ENCODE measurements around the gene ALB.

Gene ALB

DNA sequence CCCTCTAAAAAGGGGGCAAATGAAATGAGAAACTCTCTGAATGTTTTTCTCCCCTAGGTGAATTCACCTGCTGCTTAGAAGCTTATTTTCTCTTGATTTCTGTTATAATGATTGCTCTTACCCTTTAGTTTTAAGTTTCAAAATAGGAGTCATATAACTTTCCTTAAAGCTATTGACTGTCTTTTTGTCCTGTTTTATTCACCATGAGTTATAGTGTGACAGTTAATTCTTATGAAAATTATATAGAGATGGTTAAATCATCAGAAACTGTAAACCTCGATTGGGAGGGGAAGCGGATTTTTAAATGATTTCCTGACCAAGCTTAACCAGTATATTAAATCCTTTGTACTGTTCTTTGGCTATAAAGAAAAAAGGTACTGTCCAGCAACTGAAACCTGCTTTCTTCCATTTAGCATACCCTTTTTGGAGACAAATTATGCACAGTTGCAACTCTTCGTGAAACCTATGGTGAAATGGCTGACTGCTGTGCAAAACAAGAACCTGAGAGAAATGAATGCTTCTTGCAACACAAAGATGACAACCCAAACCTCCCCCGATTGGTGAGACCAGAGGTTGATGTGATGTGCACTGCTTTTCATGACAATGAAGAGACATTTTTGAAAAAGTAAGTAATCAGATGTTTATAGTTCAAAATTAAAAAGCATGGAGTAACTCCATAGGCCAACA, 4.2 kb downstream of the ALB start:
- H3K4me1 ChIP-seq (ENCODE audit: control insufficient read depth, insufficient read depth, low read length), result no peaks in the 10 kb centered on the region
- H3K9me3 ChIP-seq (ENCODE audit: control insufficient read depth in 2 of 2, low read length in 2 of 2), result no peaks in the 10 kb centered on the region
- no peaks in the 10 kb centered on the region for H3K27me3 ChIP-seq (ENCODE audit: control insufficient read depth in 1 of 2, insufficient read depth in 2 of 2, low read length in 2 of 2)
- H3K4me3 ChIP-seq (ENCODE audit: low read length in 2 of 2), result no peak overlapping the region
- H3K27ac ChIP-seq (ENCODE audit: low read length), result no peak overlapping the region
- H3K9ac ChIP-seq (ENCODE audit: low read length in 2 of 2), result no peak overlapping the region
- H3K36me3 ChIP-seq (ENCODE audit: control insufficient read depth in 2 of 2, insufficient read depth in 2 of 2, low read length in 2 of 2), result no peaks in the 10 kb centered on the region

GRCh38 chr4:73409012-73409862, 5.2 kb downstream of the ALB start:
- H3K27me3 ChIP-seq (ENCODE audit: control insufficient read depth in 1 of 2, insufficient read depth in 2 of 2, low read length in 2 of 2), result no peaks in the 10 kb centered on the region
- H3K9me3 ChIP-seq (ENCODE audit: control insufficient read depth in 2 of 2, low read length in 2 of 2), result no peaks in the 10 kb centered on the region
- no peak overlapping the region for H3K27ac ChIP-seq (ENCODE audit: low read length)
- H3K4me1 ChIP-seq (ENCODE audit: control insufficient read depth, insufficient read depth, low read length), result no peaks in the 10 kb centered on the region
- no peaks in the 10 kb centered on the region for H3K36me3 ChIP-seq (ENCODE audit: control insufficient read depth in 2 of 2, insufficient read depth in 2 of 2, low read length in 2 of 2)
- no peak overlapping the region for H3K4me3 ChIP-seq (ENCODE audit: low read length in 2 of 2)
- H3K9ac ChIP-seq (ENCODE audit: low read length in 2 of 2), result no peak overlapping the region

DNA sequence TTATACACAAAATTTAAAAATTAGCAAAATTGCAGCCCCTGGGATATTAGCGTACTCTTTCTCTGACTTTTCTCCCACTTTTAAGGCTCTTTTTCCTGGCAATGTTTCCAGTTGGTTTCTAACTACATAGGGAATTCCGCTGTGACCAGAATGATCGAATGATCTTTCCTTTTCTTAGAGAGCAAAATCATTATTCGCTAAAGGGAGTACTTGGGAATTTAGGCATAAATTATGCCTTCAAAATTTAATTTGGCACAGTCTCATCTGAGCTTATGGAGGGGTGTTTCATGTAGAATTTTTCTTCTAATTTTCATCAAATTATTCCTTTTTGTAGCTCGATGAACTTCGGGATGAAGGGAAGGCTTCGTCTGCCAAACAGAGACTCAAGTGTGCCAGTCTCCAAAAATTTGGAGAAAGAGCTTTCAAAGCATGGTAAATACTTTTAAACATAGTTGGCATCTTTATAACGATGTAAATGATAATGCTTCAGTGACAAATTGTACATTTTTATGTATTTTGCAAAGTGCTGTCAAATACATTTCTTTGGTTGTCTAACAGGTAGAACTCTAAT, 6.0 kb downstream of the ALB start:
- H3K27me3 ChIP-seq (ENCODE audit: control insufficient read depth in 1 of 2, insufficient read depth in 2 of 2, low read length in 2 of 2), result no peaks in the 10 kb centered on the region
- no peaks in the 10 kb centered on the region for H3K9me3 ChIP-seq (ENCODE audit: control insufficient read depth in 2 of 2, low read length in 2 of 2)
- no peak overlapping the region for H3K4me3 ChIP-seq (ENCODE audit: low read length in 2 of 2)
- H3K36me3 ChIP-seq (ENCODE audit: control insufficient read depth in 2 of 2, insufficient read depth in 2 of 2, low read length in 2 of 2), result no peaks in the 10 kb centered on the region
- H3K4me1 ChIP-seq (ENCODE audit: control insufficient read depth, insufficient read depth, low read length), result no peaks in the 10 kb centered on the region
- H3K9ac ChIP-seq (ENCODE audit: low read length in 2 of 2), result no peak overlapping the region
- H3K27ac ChIP-seq (ENCODE audit: low read length), result no peak overlapping the region

DNA sequence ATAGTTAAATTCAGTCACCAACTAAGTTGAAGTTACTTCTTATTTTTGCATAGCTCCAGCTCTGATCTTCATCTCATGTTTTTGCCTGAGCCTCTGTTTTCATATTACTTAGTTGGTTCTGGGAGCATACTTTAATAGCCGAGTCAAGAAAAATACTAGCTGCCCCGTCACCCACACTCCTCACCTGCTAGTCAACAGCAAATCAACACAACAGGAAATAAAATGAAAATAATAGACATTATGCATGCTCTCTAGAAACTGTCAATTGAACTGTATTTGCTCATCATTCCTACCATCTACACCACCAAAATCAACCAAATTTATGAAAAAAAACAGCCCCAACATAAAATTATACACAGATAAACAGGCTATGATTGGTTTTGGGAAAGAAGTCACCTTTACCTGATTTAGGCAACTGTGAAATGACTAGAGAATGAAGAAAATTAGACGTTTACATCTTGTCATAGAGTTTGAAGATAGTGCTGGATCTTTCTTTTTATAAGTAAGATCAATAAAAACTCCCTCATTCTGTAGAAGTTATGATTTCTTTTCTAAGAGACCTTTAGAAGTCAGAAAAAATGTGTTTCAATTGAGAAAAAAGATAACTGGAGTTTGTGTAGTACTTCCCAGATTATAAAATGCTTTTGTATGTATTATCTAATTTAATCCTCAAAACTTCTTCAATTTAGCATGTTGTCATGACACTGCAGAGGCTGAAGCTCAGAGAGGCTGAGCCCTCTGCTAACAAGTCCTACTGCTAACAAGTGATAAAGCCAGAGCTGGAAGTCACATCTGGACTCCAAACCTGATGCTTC, 7.0 kb downstream of the ALB start:
- Histone ChIP-seq H3K27ac (ENCODE audit: low read length) (no peak overlapping the region), H3K4me1 (ENCODE audit: control insufficient read depth, insufficient read depth, low read length) (no peaks in the 10 kb centered on the region), H3K36me3 (ENCODE audit: control insufficient read depth in 2 of 2, insufficient read depth in 2 of 2, low read length in 2 of 2) (no peaks in the 10 kb centered on the region), H3K9ac (ENCODE audit: low read length in 2 of 2) (no peak overlapping the region), H3K27me3 (ENCODE audit: control insufficient read depth in 1 of 2, insufficient read depth in 2 of 2, low read length in 2 of 2) (no peaks in the 10 kb centered on the region), H3K4me3 (ENCODE audit: low read length in 2 of 2) (no peak overlapping the region), H3K9me3 (ENCODE audit: control insufficient read depth in 2 of 2, low read length in 2 of 2) (no peaks in the 10 kb centered on the region)

- H3K4me3 ChIP-seq (ENCODE audit: low read length in 2 of 2), result no peak overlapping the region
- H3K9me3 ChIP-seq (ENCODE audit: control insufficient read depth in 2 of 2, low read length in 2 of 2), result no peaks in the 10 kb centered on the region
- no peaks in the 10 kb centered on the region for H3K27me3 ChIP-seq (ENCODE audit: control insufficient read depth in 1 of 2, insufficient read depth in 2 of 2, low read length in 2 of 2)
- H3K36me3 ChIP-seq (ENCODE audit: control insufficient read depth in 2 of 2, insufficient read depth in 2 of 2, low read length in 2 of 2), result no peaks in the 10 kb centered on the region
- H3K4me1 ChIP-seq (ENCODE audit: control insufficient read depth, insufficient read depth, low read length), result no peaks in the 10 kb centered on the region
- H3K9ac ChIP-seq (ENCODE audit: low read length in 2 of 2), result no peak overlapping the region
- H3K27ac ChIP-seq (ENCODE audit: low read length), result no peak overlapping the region
These were observed 7.8 kb downstream of the ALB start for GRCh38 chr4:73411731-73412414.

DNA sequence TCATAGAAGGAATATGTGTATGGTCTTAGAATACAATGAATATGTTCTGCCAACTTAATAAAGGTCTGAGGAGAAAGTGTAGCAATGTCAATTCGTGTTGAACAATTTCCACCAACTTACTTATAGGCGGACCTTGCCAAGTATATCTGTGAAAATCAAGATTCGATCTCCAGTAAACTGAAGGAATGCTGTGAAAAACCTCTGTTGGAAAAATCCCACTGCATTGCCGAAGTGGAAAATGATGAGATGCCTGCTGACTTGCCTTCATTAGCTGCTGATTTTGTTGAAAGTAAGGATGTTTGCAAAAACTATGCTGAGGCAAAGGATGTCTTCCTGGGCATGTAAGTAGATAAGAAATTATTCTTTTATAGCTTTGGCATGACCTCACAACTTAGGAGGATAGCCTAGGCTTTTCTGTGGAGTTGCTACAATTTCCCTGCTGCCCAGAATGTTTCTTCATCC, 9.2 kb downstream of the ALB start:
- no peaks in the 10 kb centered on the region for H3K9me3 ChIP-seq (ENCODE audit: control insufficient read depth in 2 of 2, low read length in 2 of 2)
- H3K4me3 ChIP-seq (ENCODE audit: low read length in 2 of 2), result no peak overlapping the region
- H3K4me1 ChIP-seq (ENCODE audit: control insufficient read depth, insufficient read depth, low read length), result no peaks in the 10 kb centered on the region
- H3K36me3 ChIP-seq (ENCODE audit: control insufficient read depth in 2 of 2, insufficient read depth in 2 of 2, low read length in 2 of 2), result no peaks in the 10 kb centered on the region
- no peak overlapping the region for H3K27ac ChIP-seq (ENCODE audit: low read length)
- no peak overlapping the region for H3K9ac ChIP-seq (ENCODE audit: low read length in 2 of 2)
- H3K27me3 ChIP-seq (ENCODE audit: control insufficient read depth in 1 of 2, insufficient read depth in 2 of 2, low read length in 2 of 2), result no peaks in the 10 kb centered on the region

DNA sequence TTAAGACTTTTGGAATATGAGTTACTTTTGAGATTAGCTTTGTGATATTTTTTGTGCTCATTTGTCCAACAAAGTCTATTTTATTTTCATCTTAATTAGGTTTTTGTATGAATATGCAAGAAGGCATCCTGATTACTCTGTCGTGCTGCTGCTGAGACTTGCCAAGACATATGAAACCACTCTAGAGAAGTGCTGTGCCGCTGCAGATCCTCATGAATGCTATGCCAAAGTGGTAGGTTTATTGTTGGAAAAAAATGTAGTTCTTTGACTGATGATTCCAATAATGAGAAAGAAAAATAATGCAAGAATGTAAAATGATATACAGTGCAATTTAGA, 10.8 kb downstream of the ALB start:
- H3K27me3 ChIP-seq (ENCODE audit: control insufficient read depth in 1 of 2, insufficient read depth in 2 of 2, low read length in 2 of 2), result no peaks in the 10 kb centered on the region
- H3K9me3 ChIP-seq (ENCODE audit: control insufficient read depth in 2 of 2, low read length in 2 of 2), result no peaks in the 10 kb centered on the region
- H3K9ac ChIP-seq (ENCODE audit: low read length in 2 of 2), result no peak overlapping the region
- H3K36me3 ChIP-seq (ENCODE audit: control insufficient read depth in 2 of 2, insufficient read depth in 2 of 2, low read length in 2 of 2), result no peaks in the 10 kb centered on the region
- no peaks in the 10 kb centered on the region for H3K4me1 ChIP-seq (ENCODE audit: control insufficient read depth, insufficient read depth, low read length)
- no peak overlapping the region for H3K4me3 ChIP-seq (ENCODE audit: low read length in 2 of 2)
- no peak overlapping the region for H3K27ac ChIP-seq (ENCODE audit: low read length)

DNA sequence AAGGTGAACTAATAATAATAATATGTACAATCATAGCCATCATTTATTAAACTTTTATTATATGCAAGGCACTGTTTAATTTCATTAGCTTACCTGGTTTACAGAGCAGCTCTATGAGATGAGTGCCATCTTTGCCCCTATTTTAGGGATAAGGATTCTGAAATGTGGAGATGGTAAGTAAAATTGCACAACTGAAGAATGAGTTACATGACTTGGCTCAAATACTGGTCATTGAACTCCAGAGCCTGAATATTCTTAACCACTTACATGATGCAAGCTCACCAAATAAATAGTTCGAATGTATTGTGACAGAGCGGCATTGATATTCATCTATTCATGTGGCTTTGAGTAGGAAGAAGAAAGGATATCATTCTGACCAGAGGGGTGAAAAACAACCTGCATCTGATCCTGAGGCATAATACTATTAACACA, 11.7 kb downstream of the ALB start:
- no peaks in the 10 kb centered on the region for H3K27me3 ChIP-seq (ENCODE audit: control insufficient read depth in 1 of 2, insufficient read depth in 2 of 2, low read length in 2 of 2)
- no peaks in the 10 kb centered on the region for H3K9me3 ChIP-seq (ENCODE audit: control insufficient read depth in 2 of 2, low read length in 2 of 2)

DNA sequence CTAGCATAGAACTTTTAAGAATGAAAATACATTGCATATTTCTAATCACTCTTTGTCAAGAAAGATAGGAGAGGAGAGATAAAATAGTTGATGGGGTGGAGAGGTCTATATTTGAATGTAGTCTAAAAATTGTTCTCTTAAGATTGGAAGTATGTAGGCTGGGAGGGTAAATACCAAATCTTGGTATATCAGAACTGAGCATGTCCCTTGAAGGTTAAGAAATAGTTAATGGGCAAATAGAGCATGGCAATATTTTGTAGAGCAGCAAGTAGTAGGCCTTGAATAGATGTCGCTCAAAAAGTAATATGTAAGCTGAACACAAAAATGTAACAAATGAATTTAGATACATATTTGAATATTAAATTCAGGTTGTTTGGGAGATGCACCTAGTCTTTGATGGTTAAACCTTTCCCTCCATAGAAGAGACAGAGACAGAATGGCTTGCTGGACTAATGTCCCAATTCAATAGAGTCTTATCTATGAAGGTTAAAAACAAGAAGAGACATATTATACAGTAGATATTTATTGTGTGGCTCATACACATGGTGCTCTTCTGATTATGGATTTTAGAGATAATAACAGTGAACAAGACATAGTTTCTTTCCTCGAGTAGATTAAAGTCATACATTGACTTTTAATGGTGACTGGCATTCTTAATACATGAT, 12.5 kb downstream of the ALB start:
- Histone ChIP-seq H3K27ac (ENCODE audit: low read length) (no peak overlapping the region), H3K27me3 (ENCODE audit: control insufficient read depth in 1 of 2, insufficient read depth in 2 of 2, low read length in 2 of 2) (no peaks in the 10 kb centered on the region), H3K9ac (ENCODE audit: low read length in 2 of 2) (no peak overlapping the region), H3K9me3 (ENCODE audit: control insufficient read depth in 2 of 2, low read length in 2 of 2) (no peaks in the 10 kb centered on the region), H3K4me3 (ENCODE audit: low read length in 2 of 2) (no peak overlapping the region), H3K36me3 (ENCODE audit: control insufficient read depth in 2 of 2, insufficient read depth in 2 of 2, low read length in 2 of 2) (no peaks in the 10 kb centered on the region), H3K4me1 (ENCODE audit: control insufficient read depth, insufficient read depth, low read length) (no peaks in the 10 kb centered on the region)

More for the DNA sequence above, 11.7 kb downstream of the ALB start:
- no peaks in the 10 kb centered on the region for H3K36me3 ChIP-seq (ENCODE audit: control insufficient read depth in 2 of 2, insufficient read depth in 2 of 2, low read length in 2 of 2)
- H3K27ac ChIP-seq (ENCODE audit: low read length), result no peak overlapping the region
- H3K9ac ChIP-seq (ENCODE audit: low read length in 2 of 2), result no peak overlapping the region
- H3K4me1 ChIP-seq (ENCODE audit: control insufficient read depth, insufficient read depth, low read length), result no peaks in the 10 kb centered on the region
- no peak overlapping the region for H3K4me3 ChIP-seq (ENCODE audit: low read length in 2 of 2)

DNA sequence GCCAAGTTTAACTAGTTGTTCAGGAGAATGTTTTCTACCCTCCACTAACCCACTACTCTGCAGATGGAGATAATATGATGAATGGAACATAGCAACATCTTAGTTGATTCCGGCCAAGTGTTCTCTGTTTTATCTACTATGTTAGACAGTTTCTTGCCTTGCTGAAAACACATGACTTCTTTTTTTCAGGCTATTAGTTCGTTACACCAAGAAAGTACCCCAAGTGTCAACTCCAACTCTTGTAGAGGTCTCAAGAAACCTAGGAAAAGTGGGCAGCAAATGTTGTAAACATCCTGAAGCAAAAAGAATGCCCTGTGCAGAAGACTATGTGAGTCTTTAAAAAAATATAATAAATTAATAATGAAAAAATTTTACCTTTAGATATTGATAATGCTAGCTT, 13.3 kb downstream of the ALB start:
- H3K27me3 ChIP-seq (ENCODE audit: control insufficient read depth in 1 of 2, insufficient read depth in 2 of 2, low read length in 2 of 2), result no peaks in the 10 kb centered on the region
- H3K4me1 ChIP-seq (ENCODE audit: control insufficient read depth, insufficient read depth, low read length), result no peaks in the 10 kb centered on the region
- no peaks in the 10 kb centered on the region for H3K9me3 ChIP-seq (ENCODE audit: control insufficient read depth in 2 of 2, low read length in 2 of 2)
- H3K36me3 ChIP-seq (ENCODE audit: control insufficient read depth in 2 of 2, insufficient read depth in 2 of 2, low read length in 2 of 2), result no peaks in the 10 kb centered on the region
- no peak overlapping the region for H3K9ac ChIP-seq (ENCODE audit: low read length in 2 of 2)
- no peak overlapping the region for H3K4me3 ChIP-seq (ENCODE audit: low read length in 2 of 2)
- no peak overlapping the region for H3K27ac ChIP-seq (ENCODE audit: low read length)
